HEK293 (cell line): ENCODE data around the gene RMND5B.

Experiments used
- CTCF ChIP-seq: fragments of 450-650 bp; formaldehyde crosslinking; IDR thresholded peaks from 2 replicates; pipeline ENCODE4 v1.5.1; 2016; ENCODE audit warnings: missing biosample characterization, missing genetic modification characterization
- RBAK ChIP-seq: fragments of 450-650 bp; formaldehyde crosslinking; IDR thresholded peaks from 2 replicates; pipeline ENCODE4 v1.5.1; 2016; ENCODE audit warnings: missing biosample characterization, missing genetic modification characterization
- SP7 ChIP-seq: fragments of 450-650 bp; formaldehyde crosslinking; IDR thresholded peaks from 2 replicates; pipeline ENCODE4 v1.5.1; 2016; ENCODE audit warnings: missing biosample characterization, missing genetic modification characterization
- ZFP41 ChIP-seq: fragments of 450-650 bp; formaldehyde crosslinking; IDR thresholded peaks from 2 replicates; pipeline ENCODE4 v1.5.1; 2016; ENCODE audit warnings: missing biosample characterization, missing genetic modification characterization, borderline replicate concordance
- ZNF558 ChIP-seq: fragments of 450-650 bp; formaldehyde crosslinking; IDR thresholded peaks from 2 replicates; pipeline ENCODE4 v1.5.1; 2016; ENCODE audit warnings: missing biosample characterization, missing genetic modification characterization
- ZNF777 ChIP-seq: fragments of 450-650 bp; formaldehyde crosslinking; IDR thresholded peaks from 2 replicates; pipeline ENCODE4 v1.5.1; 2017; ENCODE audit warnings: missing biosample characterization, missing genetic modification characterization, borderline replicate concordance

GRCh38 chr5:178153530-178154340 lies 22.9 kb downstream of the RMND5B start, which contains the start of gene NHP2:
- TF ChIP-seq ZNF558 (tag by site-specific recombination) (no peak), ZFP41 (no peak), CTCF (tag by site-specific recombination) (no peak), ZNF777 (tag by site-specific recombination) (no peak), SP7 (tag by site-specific recombination) (peak; percentile 41; the same call in 1 of the 2 replicates), RBAK (tag by site-specific recombination) (no peak)
